ENCODE measurements around the gene CYP1B1. TPM values are rescaled to one million over a fixed set of nuclear protein-coding genes. Genes with fewer than 3 reads are reported as not detected.
"Not testable (repeated sequence)": the region's sequence is repeated elsewhere in the genome, so short reads cannot be mapped to it uniquely, and the experiment has no call there.

CYP1B1 gene
- total RNA-seq, 4 donors from 2014 or later: 42.8 to 118 (median 54.5) TPM

DNA sequence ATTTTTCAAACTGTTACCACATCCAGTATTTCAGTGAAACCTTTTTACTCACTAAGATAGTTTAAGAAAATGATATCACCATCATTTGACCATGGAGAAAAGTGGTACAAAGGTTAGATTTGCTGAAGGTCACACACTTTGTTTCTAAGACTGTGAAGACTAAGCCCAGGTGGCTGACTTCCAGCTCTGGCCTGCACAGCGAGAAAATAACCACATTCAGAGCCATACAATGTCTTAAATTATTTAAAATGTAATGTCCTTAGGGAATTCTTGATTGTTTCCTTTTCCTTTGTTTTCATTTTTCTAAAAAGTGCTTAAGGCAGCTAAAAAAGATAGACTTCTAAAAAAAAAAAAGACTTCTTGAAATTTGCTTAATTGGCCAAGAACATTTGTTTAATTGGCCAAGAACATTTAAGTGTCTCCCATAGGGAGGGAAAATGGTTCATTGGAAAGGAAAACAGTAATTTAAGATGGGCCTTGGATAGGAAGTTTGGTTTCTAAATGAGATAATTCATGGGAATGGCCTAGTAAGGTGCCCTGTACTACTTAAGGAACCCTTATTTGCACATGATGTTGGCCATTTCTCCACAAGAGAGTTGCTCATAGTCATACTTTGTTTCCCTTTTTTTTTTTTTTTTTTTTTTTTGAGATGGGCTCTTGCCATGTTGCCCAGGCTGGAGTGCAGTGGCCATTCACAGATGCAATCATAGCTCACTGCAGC is 45.2 kb downstream of the CYP1B1 start:
- Histone ChIP-seq H3K9me3 (no peaks in the 10 kb centered on the region), H3K36me3 (no peaks in the 10 kb centered on the region), H3K27me3 (no peaks in the 10 kb centered on the region), H3K4me3 (no peak overlapping the region), H3K4me1 (no peaks in the 10 kb centered on the region), H3K27ac (peak overlapping the region; percentile 23 to 43)
- intact Hi-C loops (cut with DNase I; ENCODE audit: low total_unique reads): no loop called here
- peak in 1 of 2 donors; percentile 55 for DNase-seq
- TF ChIP-seq POLR2A (IDR thresholded peaks at IDR 0.05) (no peak), CTCF (IDR thresholded peaks at IDR 0.05) (no peak)

DNA sequence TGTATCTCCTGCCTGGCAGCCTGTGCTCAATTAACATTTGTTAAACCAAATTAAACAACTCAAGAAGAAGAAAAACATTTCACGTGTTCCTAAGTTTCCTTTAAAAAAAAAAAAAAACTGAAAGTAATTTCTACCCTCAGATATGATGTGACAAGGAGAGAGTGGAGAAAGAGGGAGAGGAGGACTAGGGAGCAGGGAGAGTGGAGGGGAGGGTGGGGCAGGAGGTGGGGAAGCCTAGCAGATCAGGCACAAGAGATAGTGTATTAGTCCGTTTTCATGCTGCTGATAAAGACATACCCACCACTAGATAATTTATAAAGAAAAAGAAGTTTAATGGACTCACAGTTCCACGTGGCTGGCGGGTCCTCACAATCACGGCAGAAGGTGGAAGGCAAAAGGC is 46.4 kb downstream of the CYP1B1 start:
- Histone ChIP-seq H3K4me3 (no peak overlapping the region), H3K4me1 (no peaks in the 10 kb centered on the region), H3K36me3 (no peaks in the 10 kb centered on the region), H3K27me3 (no peaks in the 10 kb centered on the region), H3K9me3 (no peaks in the 10 kb centered on the region), H3K27ac (no peak overlapping the region)
- TF ChIP-seq POLR2A (IDR thresholded peaks at IDR 0.05): no peak
- intact Hi-C loops (cut with DNase I; ENCODE audit: low total_unique reads): no loop called here
- DNase-seq: no peak

DNA sequence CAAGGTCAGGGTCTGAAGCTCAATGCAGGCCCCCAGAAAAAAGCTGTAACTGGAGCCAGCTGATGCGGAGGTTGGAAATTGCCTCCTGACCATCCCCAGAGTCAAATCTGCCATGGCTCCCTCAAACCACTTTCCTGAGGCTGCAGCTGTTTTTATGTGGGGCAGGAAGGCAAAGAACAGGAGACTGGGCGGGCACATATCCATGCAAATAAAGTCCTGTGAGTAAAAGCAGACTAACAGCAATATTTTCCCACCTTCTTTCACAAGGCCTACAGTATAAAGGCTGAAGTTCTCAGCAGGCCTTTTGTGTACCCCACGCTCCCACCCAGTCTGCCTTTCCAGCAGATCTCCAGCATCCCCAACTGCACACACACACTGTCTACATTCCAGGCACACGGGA is 47.1 kb downstream of the CYP1B1 start:
- H3K27me3 ChIP-seq: no peaks in the 10 kb centered on the region
- no peaks in the 10 kb centered on the region for H3K4me1 ChIP-seq
- no peaks in the 10 kb centered on the region for H3K36me3 ChIP-seq
- intact Hi-C loops (cut with DNase I; ENCODE audit: low total_unique reads): no loop called here
- TF ChIP-seq CTCF (IDR thresholded peaks at IDR 0.05): no peak
- no peak for TF ChIP-seq POLR2A (IDR thresholded peaks at IDR 0.05)
- no peaks in the 10 kb centered on the region for H3K9me3 ChIP-seq
- no peak overlapping the region for H3K27ac ChIP-seq
- DNase-seq: no peak
- H3K4me3 ChIP-seq: no peak overlapping the region

DNA sequence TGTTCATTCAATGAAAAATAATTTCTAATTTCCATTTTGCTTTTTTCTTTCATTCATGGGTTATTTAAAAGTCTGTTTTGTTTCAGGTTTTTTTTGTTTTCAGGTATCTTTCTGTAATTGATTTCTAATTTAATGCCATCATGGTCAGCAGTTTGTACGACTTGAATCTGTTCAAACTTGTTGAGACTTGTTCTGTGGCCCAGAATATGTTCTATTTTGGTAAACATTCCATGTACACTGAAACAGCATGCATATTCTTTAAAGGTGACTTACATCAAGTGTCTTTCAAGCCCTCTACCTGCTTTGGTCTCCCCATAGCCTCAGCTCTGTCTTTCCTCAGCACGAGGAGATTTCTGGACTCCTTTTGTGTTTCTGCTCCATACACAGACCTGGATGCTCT is 49.1 kb downstream of the CYP1B1 start:
- intact Hi-C loops (cut with DNase I; ENCODE audit: low total_unique reads): no loop called here
- Histone ChIP-seq H3K9me3 (no peaks in the 10 kb centered on the region), H3K4me3 (no peak overlapping the region), H3K4me1 (no peaks in the 10 kb centered on the region), H3K27ac (no peak overlapping the region), H3K27me3 (no peaks in the 10 kb centered on the region), H3K36me3 (no peaks in the 10 kb centered on the region)
- DNase-seq: no peak
- TF ChIP-seq POLR2A (IDR thresholded peaks at IDR 0.05) (no peak), CTCF (IDR thresholded peaks at IDR 0.05) (no peak)

DNA sequence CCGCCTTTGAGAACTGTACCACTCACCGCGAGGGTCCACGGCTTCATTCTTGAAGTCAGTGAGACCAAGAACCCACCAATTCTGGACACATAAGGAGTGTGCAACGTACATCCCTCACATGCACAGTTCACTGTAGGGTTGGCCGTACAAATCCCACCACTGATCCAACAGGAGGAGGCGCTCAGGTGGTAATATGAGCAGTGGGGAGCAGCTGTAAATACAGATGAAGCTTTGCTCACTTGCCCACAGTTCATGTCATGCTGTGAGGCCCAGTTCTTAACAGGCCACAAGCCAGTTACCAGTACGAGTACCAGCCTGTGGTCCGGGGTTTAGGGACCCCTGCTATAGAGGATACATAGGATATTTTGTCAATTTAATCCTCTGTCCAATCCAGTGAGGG is 54.4 kb downstream of the CYP1B1 start:
- no peak for TF ChIP-seq CTCF (IDR thresholded peaks at IDR 0.05)
- no peak for TF ChIP-seq POLR2A (IDR thresholded peaks at IDR 0.05)
- no peak overlapping the region for H3K27ac ChIP-seq
- no peak overlapping the region for H3K4me3 ChIP-seq
- intact Hi-C loops (cut with DNase I; ENCODE audit: low total_unique reads): no loop called here
- no peaks in the 10 kb centered on the region for H3K9me3 ChIP-seq
- no peak for DNase-seq
- no peaks in the 10 kb centered on the region for H3K4me1 ChIP-seq
- H3K36me3 ChIP-seq: no peaks in the 10 kb centered on the region
- no peaks in the 10 kb centered on the region for H3K27me3 ChIP-seq

GRCh38 chr2:38020359-38021069 is 55.4 kb downstream of the CYP1B1 start:
- DNase-seq; H3K27ac ChIP-seq; H3K4me3 ChIP-seq; H3K9me3 ChIP-seq; H3K36me3 ChIP-seq; intact Hi-C loops (cut with DNase I; ENCODE audit: low total_unique reads); H3K27me3 ChIP-seq; H3K4me1 ChIP-seq: not testable (repeated sequence)

Measured in uterus (tissue), 4 donors.